Chondrocyte (in vitro differentiated cells): Measurements from ENCODE around the gene SEMG1. TPM values are rescaled to one million over a fixed set of nuclear protein-coding genes. Genes with fewer than 3 reads are reported as not detected.

Source experiments
- DNase-seq: peaks from one replicate; pipeline ENCODE4 v3.0.0; 2021; ENCODE audit warnings: mixed read lengths, low spot score
- H3K27ac Mint-ChIP-seq: one replicate; pipeline ENCODE4 v1.8.0; 2021; ENCODE audit warnings: mild to moderate bottlenecking, moderate library complexity, mixed read lengths; ENCODE audit not compliant: unreplicated experiment
- H3K27me3 Mint-ChIP-seq: 2 replicates; pipeline ENCODE4 v1.8.0; 2021; ENCODE audit warnings: low read depth, mixed read lengths
- H3K36me3 Mint-ChIP-seq: 2 replicates; pipeline ENCODE4 v1.8.0; 2021; ENCODE audit warnings: low read depth, mixed read lengths
- H3K4me1 Mint-ChIP-seq: 2 replicates; pipeline ENCODE4 v1.8.0; 2021; ENCODE audit warnings: low read depth, mild to moderate bottlenecking, mixed read lengths
- H3K4me3 Mint-ChIP-seq: one replicate; pipeline ENCODE4 v1.8.0; 2021; ENCODE audit warnings: mild to moderate bottlenecking, moderate library complexity, mixed read lengths; ENCODE audit not compliant: unreplicated experiment
- H3K9me3 Mint-ChIP-seq: 2 replicates; pipeline ENCODE4 v1.8.0; 2021; ENCODE audit warnings: low read depth, mixed read lengths
- total RNA-seq: library from RNA; stranded (reverse); gene quantifications from 3 replicates; pipeline ENCODE4 v1.2.1, GENCODE V29; 2021
- TF ChIP-seq, protein P1 (sequence below): fragments of 200-600 bp; sonication (generic); IDR thresholded peaks from 2 replicates; pipeline ENCODE4 v1.5.0; 2021; ENCODE audit warnings: antibody characterized with exemption, mild to moderate bottlenecking, moderate library complexity

SEMG1 gene
- total RNA-seq, 1 donor from 2014 or later: not detected

DNA sequence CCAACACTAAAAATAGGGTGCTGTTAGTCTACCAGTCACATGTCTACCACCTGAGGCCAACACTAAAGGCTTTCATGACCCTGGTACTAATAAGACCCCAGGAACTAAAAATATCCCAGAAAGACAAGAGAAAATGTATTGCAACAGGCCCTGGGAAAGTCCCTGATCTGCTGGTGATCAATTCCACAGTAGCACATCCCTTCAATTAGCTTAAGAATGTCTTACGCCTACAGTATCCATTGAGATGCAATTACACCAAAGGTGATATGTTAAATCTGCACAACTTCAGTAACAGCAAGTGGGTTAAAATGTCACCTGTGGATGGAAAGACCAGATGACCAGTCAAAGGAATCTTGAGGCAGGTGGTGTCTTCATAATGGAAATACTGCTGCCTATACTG, 3.1 kb downstream of the SEMG1 start:
- no peak overlapping the region for H3K27ac Mint-ChIP-seq
- TF ChIP-seq, protein P1, sequence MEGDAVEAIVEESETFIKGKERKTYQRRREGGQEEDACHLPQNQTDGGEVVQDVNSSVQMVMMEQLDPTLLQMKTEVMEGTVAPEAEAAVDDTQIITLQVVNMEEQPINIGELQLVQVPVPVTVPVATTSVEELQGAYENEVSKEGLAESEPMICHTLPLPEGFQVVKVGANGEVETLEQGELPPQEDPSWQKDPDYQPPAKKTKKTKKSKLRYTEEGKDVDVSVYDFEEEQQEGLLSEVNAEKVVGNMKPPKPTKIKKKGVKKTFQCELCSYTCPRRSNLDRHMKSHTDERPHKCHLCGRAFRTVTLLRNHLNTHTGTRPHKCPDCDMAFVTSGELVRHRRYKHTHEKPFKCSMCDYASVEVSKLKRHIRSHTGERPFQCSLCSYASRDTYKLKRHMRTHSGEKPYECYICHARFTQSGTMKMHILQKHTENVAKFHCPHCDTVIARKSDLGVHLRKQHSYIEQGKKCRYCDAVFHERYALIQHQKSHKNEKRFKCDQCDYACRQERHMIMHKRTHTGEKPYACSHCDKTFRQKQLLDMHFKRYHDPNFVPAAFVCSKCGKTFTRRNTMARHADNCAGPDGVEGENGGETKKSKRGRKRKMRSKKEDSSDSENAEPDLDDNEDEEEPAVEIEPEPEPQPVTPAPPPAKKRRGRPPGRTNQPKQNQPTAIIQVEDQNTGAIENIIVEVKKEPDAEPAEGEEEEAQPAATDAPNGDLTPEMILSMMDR: no peak
- H3K36me3 Mint-ChIP-seq: no peaks in the 10 kb centered on the region
- H3K9me3 Mint-ChIP-seq: no peaks in the 10 kb centered on the region
- no peak for DNase-seq
- no peak overlapping the region for H3K4me3 Mint-ChIP-seq
- H3K27me3 Mint-ChIP-seq: peaks cover 27% of the 10 kb centered on the region
- no peaks in the 10 kb centered on the region for H3K4me1 Mint-ChIP-seq

GRCh38 chr20:45211569-45212474, 5.0 kb downstream of the SEMG1 start:
- H3K4me3 Mint-ChIP-seq: no peak overlapping the region
- no peaks in the 10 kb centered on the region for H3K9me3 Mint-ChIP-seq
- H3K27me3 Mint-ChIP-seq: peaks cover 16% of the 10 kb centered on the region
- no peaks in the 10 kb centered on the region for H3K36me3 Mint-ChIP-seq
- H3K4me1 Mint-ChIP-seq: no peaks in the 10 kb centered on the region
- DNase-seq: no peak
- no peak overlapping the region for H3K27ac Mint-ChIP-seq
- TF ChIP-seq, protein P1: no peak

- TF ChIP-seq, protein P1: no peak
- no peak for DNase-seq
- Mint-ChIP-seq H3K36me3 (no peaks in the 10 kb centered on the region), H3K4me3 (no peak overlapping the region), H3K27me3 (peaks cover 13% of the 10 kb centered on the region), H3K9me3 (peaks cover 2% of the 10 kb centered on the region), H3K27ac (no peak overlapping the region), H3K4me1 (no peaks in the 10 kb centered on the region)
Observed at GRCh38 chr20:45212836-45213235, 6.0 kb downstream of the SEMG1 start.

DNA sequence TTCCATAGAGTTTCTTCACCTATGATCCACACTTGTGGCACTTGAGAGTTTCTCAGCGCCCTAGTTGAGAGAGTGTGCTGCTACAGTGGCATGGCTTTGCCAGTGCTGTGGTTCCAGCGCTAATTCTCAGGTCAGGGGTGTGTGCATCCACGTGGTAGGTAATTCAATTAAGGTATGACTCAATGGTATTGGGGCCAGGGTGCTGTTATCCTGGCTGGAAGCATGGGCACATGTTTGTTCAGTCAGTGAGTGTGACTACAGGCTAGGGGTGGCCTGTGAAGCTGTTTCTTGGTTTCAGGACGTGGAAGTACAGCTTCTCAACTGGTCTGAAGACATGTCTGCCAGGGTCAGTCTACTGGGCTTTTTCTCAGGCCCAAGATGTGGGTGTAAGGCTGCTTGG, 11.3 kb downstream of the SEMG1 start:
- TF ChIP-seq, protein P1: no peak
- Mint-ChIP-seq H3K4me3 (no peak overlapping the region), H3K27ac (no peak overlapping the region), H3K4me1 (no peaks in the 10 kb centered on the region), H3K36me3 (no peaks in the 10 kb centered on the region), H3K27me3 (peaks cover 13% of the 10 kb centered on the region), H3K9me3 (peaks cover 2% of the 10 kb centered on the region)
- DNase-seq: no peak

GRCh38 chr20:45218636-45219035, 11.8 kb downstream of the SEMG1 start:
- H3K4me3 Mint-ChIP-seq: no peak overlapping the region
- peaks cover 2% of the 10 kb centered on the region for H3K9me3 Mint-ChIP-seq
- peaks cover 13% of the 10 kb centered on the region for H3K27me3 Mint-ChIP-seq
- H3K36me3 Mint-ChIP-seq: no peaks in the 10 kb centered on the region
- no peak for DNase-seq
- TF ChIP-seq, protein P1: no peak
- no peak overlapping the region for H3K27ac Mint-ChIP-seq
- H3K4me1 Mint-ChIP-seq: no peaks in the 10 kb centered on the region
